ENCODE measurements around the gene ARMCX1. TPM values are rescaled to one million over a fixed set of nuclear protein-coding genes. Genes with fewer than 3 reads are reported as not detected.
"Not testable (repeated sequence)": the region's sequence is repeated elsewhere in the genome, so short reads cannot be mapped to it uniquely, and the experiment has no call there.

The ARMCX1 gene
- polyA plus RNA-seq, 1 donor: 37.1 TPM

DNA sequence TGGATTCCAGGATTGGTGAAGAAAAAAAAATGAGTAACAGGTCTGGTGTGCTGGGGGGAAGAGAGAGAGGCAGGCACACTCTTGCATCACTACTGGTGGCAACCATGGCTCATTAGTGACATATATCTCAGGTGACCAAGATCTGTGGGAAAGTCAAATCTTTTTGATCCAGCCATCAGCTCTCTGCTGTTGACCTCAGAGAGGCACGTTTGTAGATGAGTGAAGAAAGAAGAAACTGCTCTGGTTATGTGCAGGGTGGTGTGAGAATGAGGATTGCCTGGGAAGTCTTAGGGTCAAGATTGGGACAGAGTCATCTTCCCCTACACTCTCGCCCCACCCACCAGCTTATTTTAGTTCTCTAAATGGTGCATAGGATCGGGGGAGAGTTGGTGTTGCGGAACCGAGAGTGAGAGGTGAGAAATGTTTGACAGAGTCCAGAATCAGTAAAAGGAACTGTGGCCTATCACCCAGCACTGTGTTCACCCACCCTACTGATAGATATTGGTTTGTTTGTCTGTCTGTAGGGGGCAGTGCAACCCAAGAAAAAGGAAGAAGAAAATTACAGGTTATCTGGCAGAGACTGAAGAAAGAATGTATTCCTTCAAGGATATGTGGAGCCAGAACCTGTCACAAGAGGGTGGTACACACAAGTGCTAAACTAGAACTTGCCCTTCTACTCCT is 45.5 kb downstream of the ARMCX1 start:
- Histone ChIP-seq H3K27me3 (ENCODE audit: control insufficient read depth, insufficient read depth, low read length) (no peaks in the 10 kb centered on the region), H3K36me3 (ENCODE audit: control insufficient read depth, insufficient read depth, low read length) (no peaks in the 10 kb centered on the region), H3K27ac (ENCODE audit: low read length) (no peak overlapping the region), H3K9me3 (ENCODE audit: control insufficient read depth, low read depth, low read length) (no peaks in the 10 kb centered on the region), H3K4me1 (ENCODE audit: control insufficient read depth, insufficient read depth, low read length) (no peaks in the 10 kb centered on the region), H3K4me3 (ENCODE audit: low read length) (no peak overlapping the region)
- peak; percentile 50 to 65 for DNase-seq
- WGBS (ENCODE audit: insufficient coverage, low lambda C conversion rate): no CpG with 5 or more reads among the region's 5 CpGs

DNA sequence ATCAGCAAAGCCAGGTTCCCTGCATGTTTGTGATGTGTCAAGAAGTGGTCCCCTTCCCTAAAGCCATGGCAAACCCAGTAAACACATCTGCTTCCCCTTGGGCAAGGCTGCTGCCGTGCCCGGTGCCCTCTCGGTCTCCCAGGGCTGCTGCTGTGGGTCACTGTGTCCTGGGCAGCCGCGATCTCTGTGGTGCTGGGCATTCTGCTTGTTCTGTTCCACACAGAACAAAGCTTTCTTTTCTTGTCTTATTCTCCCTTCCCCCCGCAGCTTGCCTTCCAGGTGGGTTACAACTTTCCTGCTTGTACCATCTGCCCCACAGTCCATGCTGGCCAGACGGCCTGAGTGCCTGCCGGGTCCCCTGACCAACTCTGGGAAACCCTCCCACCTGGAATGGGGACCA is 49.2 kb downstream of the ARMCX1 start:
- no CpG with 5 or more reads among the region's 8 CpGs for WGBS (ENCODE audit: insufficient coverage, low lambda C conversion rate)

DNA sequence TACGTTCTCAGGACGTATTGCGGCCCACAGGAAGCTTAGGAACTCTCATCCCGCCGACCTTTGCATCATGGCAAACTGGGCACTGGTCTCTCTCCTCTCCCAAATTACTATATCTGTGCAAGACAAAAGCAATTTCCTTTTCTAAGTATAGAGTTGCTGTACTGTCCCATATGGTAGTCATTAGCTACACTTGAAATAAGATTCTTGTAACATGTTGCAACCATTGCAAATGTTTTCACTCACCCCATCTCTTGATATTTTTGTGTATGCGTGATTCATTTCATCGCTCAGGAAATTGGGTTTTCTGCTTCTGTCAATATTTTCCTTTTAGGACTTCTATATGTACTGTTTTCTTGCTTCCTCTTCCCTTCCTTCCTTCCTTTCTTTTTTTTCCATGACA is 51.7 kb downstream of the ARMCX1 start:
- DNase-seq: no peak
- Histone ChIP-seq H3K4me1 (ENCODE audit: control insufficient read depth, insufficient read depth, low read length) (no peaks in the 10 kb centered on the region), H3K9me3 (ENCODE audit: control insufficient read depth, low read depth, low read length) (no peaks in the 10 kb centered on the region), H3K27me3 (ENCODE audit: control insufficient read depth, insufficient read depth, low read length) (no peaks in the 10 kb centered on the region), H3K36me3 (ENCODE audit: control insufficient read depth, insufficient read depth, low read length) (no peaks in the 10 kb centered on the region), H3K27ac (ENCODE audit: low read length) (no peak overlapping the region), H3K4me3 (ENCODE audit: low read length) (no peak overlapping the region)
- WGBS (ENCODE audit: insufficient coverage, low lambda C conversion rate): no CpG with 5 or more reads among the region's 7 CpGs

More for the DNA sequence above, 49.2 kb downstream of the ARMCX1 start:
- not testable (repeated sequence) for H3K27ac ChIP-seq (ENCODE audit: low read length); H3K9me3 ChIP-seq (ENCODE audit: control insufficient read depth, low read depth, low read length); H3K36me3 ChIP-seq (ENCODE audit: control insufficient read depth, insufficient read depth, low read length); DNase-seq; H3K27me3 ChIP-seq (ENCODE audit: control insufficient read depth, insufficient read depth, low read length); H3K4me1 ChIP-seq (ENCODE audit: control insufficient read depth, insufficient read depth, low read length); H3K4me3 ChIP-seq (ENCODE audit: low read length)

Other genes with a start within 250 kb of the ARMCX1 start
- gene TIMM8A, start 201.8 kb upstream of the ARMCX1 start, polyA plus RNA-seq: 21.5 TPM
- 4.3 TPM for gene BTK, start 164.4 kb upstream of the ARMCX1 start, polyA plus RNA-seq
- gene RPL36A, start 159.5 kb upstream of the ARMCX1 start, polyA plus RNA-seq: 2,501 TPM
- 123 TPM for gene GLA, start 142.6 kb upstream of the ARMCX1 start, polyA plus RNA-seq
- 115 TPM for gene HNRNPH2, start 142.3 kb upstream of the ARMCX1 start, polyA plus RNA-seq
- 18.9 TPM for gene ARMCX4, start 65.1 kb upstream of the ARMCX1 start, polyA plus RNA-seq
- 74.6 TPM for gene ARMCX6, start 67.5 kb downstream of the ARMCX1 start, polyA plus RNA-seq
- gene ARMCX3, start 72.6 kb downstream of the ARMCX1 start, polyA plus RNA-seq: 93.8 TPM
- 39.7 TPM for gene ARMCX2, start 109.3 kb downstream of the ARMCX1 start, polyA plus RNA-seq

Data from large intestine (tissue), 3 donors.